Fibroblast of upper back skin (primary cell): ENCODE data around the gene RFTN1.

Experiments used
- DNase-seq: peaks from one replicate; pipeline ENCODE4 v3.0.0-alpha.2; 2013

Gene RFTN1

DNA sequence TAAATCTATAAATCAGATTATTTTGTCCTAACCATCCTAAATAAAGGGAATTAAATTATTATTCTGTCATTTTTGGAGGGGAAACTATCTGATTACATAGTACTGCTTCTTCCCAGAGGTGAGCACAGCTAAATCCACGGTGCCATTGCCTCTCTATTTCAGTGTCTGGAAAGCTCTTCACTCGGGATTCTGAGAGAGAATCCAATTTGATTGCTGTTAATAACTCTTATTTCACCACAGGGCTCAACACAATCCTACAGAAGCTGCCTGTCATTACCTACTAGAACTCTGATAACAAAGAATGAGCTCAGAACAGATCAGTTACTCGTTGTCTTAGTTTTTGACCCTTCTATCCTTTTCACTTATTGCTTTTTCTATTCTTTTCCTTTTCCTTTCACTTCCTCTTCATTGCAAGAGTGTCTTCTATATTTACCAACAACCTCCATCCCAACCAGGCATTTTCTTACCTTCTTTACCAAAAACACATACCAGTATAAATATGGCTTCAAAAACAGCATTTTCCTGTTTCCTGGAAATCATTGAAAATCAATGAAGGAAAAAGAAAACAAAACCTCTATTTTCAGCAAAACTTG, 218.1 kb downstream of the RFTN1 start:
- no peak for DNase-seq

DNA sequence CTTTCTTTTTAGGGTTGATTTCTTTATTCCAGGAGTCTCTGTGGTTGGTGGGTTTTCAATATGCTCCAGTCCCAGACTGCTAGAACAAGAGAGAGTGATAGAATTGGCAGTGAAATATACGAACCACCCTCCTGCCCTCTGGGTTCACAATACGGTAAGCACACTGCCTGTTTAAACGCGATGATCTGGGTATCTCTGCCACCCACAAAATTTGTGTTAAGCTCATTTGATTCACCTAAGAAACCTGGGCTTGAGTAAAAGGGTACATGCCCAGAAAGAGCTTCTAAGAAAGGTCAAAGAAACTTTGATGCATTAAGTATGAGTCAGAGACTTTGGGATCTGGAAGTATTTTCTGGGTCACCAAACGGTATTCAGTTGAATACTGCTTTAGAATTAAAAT, 218.7 kb downstream of the RFTN1 start:
- DNase-seq: no peak

DNA sequence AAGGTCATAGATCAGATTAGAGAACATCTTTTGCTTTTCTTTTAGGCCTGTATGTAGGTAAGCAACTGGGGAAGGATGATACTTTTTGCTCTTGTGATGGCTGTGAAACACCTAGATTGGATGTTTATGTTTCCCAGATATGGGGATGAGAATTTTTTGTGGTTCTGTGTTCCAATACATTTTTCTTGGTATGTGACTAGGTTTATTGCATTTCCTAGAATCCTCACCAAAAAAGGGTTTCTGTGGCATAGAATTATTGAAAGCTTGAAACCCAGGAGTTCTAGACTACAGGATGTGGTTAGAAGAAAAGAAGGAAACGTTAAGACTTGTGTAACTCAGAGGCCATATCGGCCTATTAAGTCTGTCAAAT, 222.7 kb downstream of the RFTN1 start:
- peak; percentile 65 for DNase-seq

- peak; percentile 65 for DNase-seq
These were observed 223.3 kb downstream of the RFTN1 start for GRCh38 chr3:16290007-16290826.

- no peak for DNase-seq
These were observed 224.2 kb downstream of the RFTN1 start for GRCh38 chr3:16289144-16289889.

DNA sequence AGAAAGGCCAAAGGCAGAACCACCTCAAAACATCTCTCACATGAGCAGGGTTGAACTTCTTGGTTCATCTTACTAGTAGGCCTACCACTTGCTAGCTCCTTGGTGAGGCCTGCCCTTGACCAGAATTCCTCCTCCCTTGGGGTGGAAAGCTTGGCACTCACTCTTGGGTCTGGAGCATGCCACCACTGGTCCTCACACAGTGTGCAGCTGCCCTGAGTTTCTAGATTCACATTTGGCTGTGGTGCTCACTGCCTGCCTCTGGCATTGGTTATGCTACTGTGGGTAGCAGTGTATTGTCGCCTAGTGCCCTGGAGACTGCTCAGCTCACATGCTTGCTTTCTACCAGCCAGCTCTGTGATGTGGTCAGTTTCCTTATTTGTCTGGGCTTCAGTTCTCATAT, 224.8 kb downstream of the RFTN1 start:
- DNase-seq: no peak

- no peak for DNase-seq
These were observed 226.6 kb downstream of the RFTN1 start for GRCh38 chr3:16286751-16287543.

DNA sequence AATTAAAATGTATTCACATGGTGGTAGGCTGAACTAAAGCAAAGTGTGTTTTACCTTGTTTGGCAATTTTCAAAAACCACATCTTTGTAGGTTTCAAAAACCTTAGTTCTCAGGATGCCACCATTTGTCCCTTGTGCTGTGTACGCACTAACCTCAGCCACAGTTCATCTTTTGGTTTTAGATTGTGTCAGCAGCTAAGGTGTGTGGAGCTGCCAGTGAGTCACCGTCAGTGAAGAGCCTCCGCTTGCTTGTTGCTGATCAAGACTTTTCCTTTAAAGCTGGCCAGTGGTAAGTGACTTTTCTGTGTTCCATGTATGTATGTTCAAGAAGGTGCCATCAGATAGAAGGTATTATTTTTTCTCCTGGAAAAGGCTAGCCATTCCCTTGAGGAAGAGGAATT, 227.3 kb downstream of the RFTN1 start:
- no peak for DNase-seq

DNA sequence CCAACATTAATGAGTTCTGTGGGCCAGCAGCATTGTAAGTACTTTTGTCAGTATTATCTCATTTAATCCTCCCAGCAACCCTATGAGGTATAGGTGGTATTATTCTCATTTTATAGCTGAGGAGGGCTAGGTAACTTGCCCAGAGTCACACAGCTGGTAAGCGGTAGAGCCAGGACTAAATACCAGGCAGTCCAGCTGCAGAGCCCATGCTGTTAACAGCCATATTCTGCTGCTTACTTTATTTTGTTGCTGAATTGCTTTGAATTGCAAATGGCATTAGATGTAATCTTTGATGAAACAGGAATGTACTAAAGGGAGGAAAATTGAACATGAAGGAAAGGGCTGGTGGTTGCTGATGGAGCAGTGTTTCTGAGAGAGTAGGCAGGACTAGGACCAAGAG, 228.9 kb downstream of the RFTN1 start:
- no peak for DNase-seq

DNA sequence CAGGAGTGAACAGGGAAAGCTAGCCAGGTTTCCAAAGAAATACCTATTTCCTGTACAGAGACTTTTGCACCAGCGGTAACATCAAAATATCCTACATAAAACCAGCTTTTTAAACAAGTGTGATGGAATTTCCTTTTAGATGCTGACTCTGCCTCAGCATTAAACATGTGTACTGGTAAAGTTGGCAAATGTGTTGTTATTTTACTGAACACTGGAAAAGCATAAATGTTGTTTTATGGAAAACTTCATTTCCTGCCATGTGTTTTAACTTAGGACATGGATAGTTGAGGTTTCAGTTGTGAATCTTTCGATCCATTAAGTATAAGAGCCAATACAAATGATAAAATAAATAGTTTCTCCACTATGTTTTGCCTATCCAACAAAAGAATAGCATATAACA, 232.8 kb downstream of the RFTN1 start:
- peak; percentile 45 for DNase-seq

DNA sequence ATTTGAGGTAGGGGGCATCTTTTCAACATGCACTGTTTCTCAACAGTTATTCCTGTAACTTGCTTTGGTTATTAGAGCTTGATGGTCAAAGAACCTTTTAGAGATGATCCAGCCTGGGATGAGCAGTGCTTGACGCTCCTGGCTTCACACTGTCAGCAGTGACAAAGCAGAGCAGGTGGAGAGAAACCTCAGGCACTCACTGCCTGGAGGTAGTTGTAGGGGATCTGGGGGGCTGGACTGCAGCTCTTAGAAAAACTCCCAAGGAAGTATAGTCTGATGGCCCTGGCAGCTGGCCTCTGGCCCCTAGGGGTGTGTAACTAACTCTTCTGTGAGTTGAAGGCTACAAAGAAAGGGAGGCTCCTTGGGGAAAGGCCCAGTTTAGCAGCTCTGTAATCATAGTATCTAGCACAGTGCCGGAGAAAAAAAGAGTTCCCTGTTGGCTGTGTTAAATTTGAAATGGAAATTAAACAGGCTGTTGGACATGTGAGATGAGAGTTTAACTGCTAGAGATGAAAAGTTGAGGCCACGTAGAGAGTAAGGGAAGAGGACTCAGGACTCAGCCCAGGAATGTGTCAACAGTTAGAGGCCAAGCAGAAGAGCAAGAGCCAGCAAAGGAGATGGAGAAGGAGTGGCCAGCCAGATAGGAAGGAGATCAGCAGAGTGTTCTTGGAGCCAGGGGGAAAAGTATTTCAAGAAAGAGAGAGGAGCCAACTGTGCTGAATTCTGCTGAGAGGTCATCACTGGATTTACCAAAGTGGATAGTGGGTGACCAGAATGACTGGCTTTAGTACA, 234.3 kb downstream of the RFTN1 start:
- no peak for DNase-seq

- DNase-seq: no peak
These were observed 236.0 kb downstream of the RFTN1 start for GRCh38 chr3:16277471-16277870.

GRCh38 chr3:16273867-16274266, 239.6 kb downstream of the RFTN1 start:
- no peak for DNase-seq

DNA sequence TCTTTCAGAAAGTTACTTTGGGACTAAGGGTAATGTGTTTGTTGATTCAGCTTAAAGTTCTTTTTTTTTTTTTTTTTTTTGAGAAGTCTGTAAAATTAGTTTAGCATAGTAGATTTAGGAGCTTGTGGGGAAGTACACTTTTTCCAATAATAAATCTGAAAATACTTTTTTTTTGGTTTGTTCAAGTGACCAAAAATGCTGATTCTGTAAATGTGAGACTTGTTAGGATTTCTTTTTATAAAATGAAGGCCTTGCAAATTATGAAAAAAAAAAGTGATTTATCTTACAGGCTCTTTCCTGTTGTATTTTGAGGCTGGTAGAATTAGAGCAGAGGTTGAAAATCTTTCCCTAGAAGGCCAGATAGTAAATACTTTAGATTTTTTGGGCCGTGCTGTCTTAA, 240.9 kb downstream of the RFTN1 start:
- no peak for DNase-seq

DNA sequence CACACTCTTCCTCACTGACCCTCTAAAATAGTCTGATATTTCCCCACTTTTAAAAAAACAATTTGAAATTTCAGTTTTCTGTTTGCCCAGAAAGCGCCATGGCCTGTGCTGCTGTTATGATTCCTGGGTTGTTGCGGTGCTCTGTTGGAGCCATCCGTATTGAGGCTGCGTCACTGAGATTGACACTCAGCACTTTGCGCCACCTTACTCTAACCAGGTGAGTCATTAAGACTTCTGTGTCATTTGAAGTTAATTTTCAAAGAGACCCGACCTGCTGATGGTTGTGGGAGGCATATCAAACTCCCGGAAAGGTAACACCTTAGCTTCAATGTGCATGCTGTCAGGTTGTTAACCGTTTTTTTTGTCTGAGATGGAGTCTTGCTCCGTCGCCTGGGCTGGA, 242.6 kb downstream of the RFTN1 start:
- no peak for DNase-seq

DNA sequence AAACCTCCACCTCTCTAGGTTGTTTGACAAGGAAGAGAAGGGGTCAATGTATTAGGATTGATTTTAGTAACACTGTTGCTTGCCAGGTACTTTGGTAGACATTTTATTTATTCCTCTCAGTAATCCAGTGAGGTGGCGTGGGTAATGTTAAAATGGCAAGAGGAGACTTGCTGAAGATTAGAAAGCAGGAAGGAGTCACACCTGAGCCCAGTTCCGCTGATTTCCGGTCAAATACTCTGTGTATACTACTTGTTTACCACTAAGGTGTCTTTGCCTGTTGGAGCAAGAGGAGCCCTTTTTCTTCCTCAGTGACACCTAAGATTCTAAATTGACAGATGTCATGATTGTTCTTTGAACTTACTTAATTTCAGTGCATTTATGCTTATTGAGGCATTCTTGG, 246.8 kb downstream of the RFTN1 start:
- no peak for DNase-seq
